Neuron (in vitro differentiated cells): ENCODE results near the gene RGS11.

Source experiments
- H2AFZ ChIP-seq: one replicate; pipeline ENCODE4 v1.6.1; 2013; ENCODE audit warnings: low read depth, mild to moderate bottlenecking, inconsistent platforms, low read length, moderate library complexity
- H3K27me3 ChIP-seq: one replicate; pipeline ENCODE4 v1.6.1; 2013; ENCODE audit warnings: low read length; ENCODE audit not compliant: insufficient read depth
- H3K36me3 ChIP-seq: one replicate; pipeline ENCODE4 v1.6.1; 2013; ENCODE audit warnings: low read length; ENCODE audit not compliant: insufficient read depth
- H3K4me1 ChIP-seq: one replicate; pipeline ENCODE4 v1.6.1; 2013; ENCODE audit warnings: low read length; ENCODE audit not compliant: insufficient read depth
- H3K4me3 ChIP-seq: 2 replicates; pipeline ENCODE4 v1.5.1; 2013; ENCODE audit warnings: mild to moderate bottlenecking, low read length, moderate library complexity
- H3K9me3 ChIP-seq: one replicate; pipeline ENCODE4 v1.6.1; 2013; ENCODE audit warnings: low read length

Gene RGS11

DNA sequence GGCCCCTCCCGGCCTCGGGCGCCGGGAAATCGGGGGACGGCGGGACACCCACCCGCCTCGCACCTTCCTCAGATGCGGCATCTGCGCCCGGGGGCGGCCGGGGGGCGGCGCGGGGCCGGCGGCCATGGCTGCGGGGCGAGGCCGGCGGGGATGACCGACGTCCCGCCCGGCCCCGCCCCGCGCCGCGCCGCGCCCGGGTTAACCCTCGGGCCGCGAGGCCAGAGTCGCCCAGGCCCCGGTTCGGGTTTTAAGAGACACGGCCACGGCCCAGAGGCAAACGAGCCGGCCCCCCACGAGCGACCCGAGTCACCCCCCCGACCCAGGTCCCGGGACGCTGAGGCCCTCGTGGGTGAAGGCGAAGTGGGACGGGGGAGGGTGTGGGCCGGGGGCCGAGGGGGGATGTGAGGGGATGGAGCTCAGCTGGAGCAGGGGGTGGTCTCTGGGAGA is at the start of gene RGS11:
TSS of gene RGS11 (minus strand) at position 159 of the 447 bp plus-strand sequence. CDS start at position 126, 33 bp downstream.
- no peaks in the 10 kb centered on the region for H3K36me3 ChIP-seq
- H2AFZ ChIP-seq, result no peak within 1 kb of the TSS
- peak within 1 kb of the TSS; percentile 37 for H3K4me3 ChIP-seq
- peaks cover 5% of the 10 kb centered on the region for H3K4me1 ChIP-seq
- no peaks in the 10 kb centered on the region for H3K9me3 ChIP-seq
- peaks cover 38% of the 10 kb centered on the region for H3K27me3 ChIP-seq

DNA sequence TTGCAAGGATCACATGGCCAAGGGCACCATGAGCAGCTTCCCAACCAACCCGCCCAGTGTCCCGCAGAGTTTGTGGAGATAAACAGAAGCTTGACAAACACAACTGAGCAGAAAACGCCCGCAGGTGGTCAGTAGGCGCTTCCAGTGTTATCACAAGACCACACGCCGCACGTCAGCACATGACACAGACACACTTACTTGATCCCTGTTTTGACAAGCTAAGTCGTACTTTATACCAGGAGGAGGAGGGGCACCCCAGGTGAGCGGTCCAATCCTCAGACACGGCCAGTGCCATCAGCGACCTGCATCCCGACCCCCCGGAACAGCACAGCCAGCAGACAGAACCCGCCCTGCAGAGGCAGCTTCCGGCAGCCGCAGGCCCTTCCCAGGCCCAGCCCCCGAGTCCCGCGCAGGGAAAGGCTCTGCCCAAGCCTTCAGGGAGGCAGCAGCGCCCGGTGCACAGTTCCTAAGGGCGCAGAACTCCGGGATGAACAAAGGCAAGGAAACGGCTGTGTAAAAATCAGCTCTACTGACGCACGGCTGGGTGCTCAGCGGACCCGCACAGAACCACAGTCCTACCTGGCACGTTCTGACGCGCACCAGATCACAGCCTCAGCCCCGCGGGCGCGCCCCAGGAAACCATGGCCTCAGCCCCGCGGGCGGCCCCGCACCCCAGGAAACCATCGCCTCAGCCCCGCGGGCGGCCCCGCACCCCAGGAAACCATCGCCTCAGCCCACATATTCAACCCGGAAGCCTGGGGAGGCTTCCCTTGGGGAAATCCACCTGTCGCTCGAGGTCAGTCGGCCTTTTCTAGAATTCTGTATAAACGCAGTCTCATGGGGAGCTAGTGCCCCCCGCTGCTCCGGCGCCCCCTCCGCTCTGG is 48.9 kb upstream of the RGS11 start:
- Histone ChIP-seq H3K9me3 (no peaks in the 10 kb centered on the region), H2AFZ (no peak overlapping the region), H3K36me3 (no peaks in the 10 kb centered on the region), H3K4me1 (peaks cover 8% of the 10 kb centered on the region), H3K27me3 (no peaks in the 10 kb centered on the region), H3K4me3 (no peak overlapping the region)

GRCh38 chr16:324201-324450 is 48.4 kb upstream of the RGS11 start:
- no peak overlapping the region for H3K4me3 ChIP-seq
- H3K27me3 ChIP-seq, result no peaks in the 10 kb centered on the region
- H3K36me3 ChIP-seq, result no peaks in the 10 kb centered on the region
- H3K9me3 ChIP-seq, result no peaks in the 10 kb centered on the region
- no peak overlapping the region for H2AFZ ChIP-seq
- H3K4me1 ChIP-seq, result peaks cover 8% of the 10 kb centered on the region

DNA sequence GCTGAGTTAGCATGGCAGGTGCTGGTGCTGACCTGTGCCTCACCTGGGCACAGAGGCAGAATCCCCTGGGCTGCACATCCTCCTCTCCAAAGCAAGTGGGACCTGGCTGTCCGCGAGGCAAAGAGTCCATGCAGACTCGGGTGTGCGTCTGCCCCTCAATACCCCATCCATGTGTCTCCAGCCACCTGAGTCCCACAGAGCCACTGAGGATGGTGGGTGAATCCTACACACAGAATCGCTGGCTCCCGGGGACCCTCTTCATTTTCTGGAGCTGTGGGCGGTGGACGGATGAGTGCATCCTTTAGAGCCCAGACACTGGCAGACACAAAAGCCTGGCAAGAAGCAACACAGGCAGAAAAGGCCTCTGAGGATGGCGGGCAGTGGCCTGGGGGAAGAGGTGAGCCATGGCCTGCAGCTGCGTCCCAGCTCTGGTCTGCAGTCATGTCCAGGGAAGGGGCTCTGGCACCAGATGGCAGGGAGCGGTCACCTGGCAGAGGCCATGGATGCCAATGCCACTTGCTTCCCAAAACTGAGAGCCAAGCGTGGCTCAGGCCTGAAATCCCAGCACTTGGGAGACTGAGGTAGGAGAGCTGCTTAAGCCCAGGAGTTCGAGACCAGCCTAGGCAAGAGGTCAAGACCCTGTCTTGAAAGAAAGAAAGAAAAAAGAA is 46.9 kb upstream of the RGS11 start:
- Histone ChIP-seq H2AFZ (no peak overlapping the region), H3K36me3 (peaks cover 5% of the 10 kb centered on the region), H3K4me3 (no peak overlapping the region), H3K9me3 (no peaks in the 10 kb centered on the region), H3K4me1 (peaks cover 5% of the 10 kb centered on the region), H3K27me3 (no peaks in the 10 kb centered on the region)

GRCh38 chr16:321532-321931 is 45.8 kb upstream of the RGS11 start:
- H3K4me1 ChIP-seq, result no peaks in the 10 kb centered on the region
- H3K36me3 ChIP-seq, result peaks cover 5% of the 10 kb centered on the region
- no peaks in the 10 kb centered on the region for H3K27me3 ChIP-seq
- no peaks in the 10 kb centered on the region for H3K9me3 ChIP-seq
- no peak overlapping the region for H2AFZ ChIP-seq
- H3K4me3 ChIP-seq, result no peak overlapping the region

DNA sequence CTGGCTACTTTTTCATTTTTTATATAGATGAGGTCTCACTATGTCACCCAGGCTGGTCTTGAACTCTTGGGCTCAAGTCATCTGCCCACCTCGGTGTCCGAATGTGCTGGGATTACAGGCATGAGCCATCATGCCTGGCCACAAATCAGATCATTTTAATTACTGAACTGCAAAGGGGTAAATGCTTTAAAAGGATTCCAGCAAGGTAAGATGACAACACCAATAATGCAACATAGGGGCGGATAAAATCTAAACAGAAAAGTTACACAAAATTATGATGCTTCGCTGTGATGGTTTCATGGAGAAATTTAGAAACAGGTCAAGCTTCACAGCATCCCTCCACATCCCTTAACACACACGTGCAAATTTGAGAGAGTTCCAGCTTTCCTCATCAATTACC is 44.5 kb upstream of the RGS11 start:
- H3K36me3 ChIP-seq, result peaks cover 5% of the 10 kb centered on the region
- no peaks in the 10 kb centered on the region for H3K4me1 ChIP-seq
- no peak overlapping the region for H2AFZ ChIP-seq
- H3K4me3 ChIP-seq, result no peak overlapping the region
- no peaks in the 10 kb centered on the region for H3K27me3 ChIP-seq
- H3K9me3 ChIP-seq, result no peaks in the 10 kb centered on the region

GRCh38 chr16:318628-319027 is 42.9 kb upstream of the RGS11 start:
- Histone ChIP-seq H3K4me1 (no peaks in the 10 kb centered on the region), H3K36me3 (peaks cover 12% of the 10 kb centered on the region), H2AFZ (no peak overlapping the region), H3K9me3 (no peaks in the 10 kb centered on the region), H3K27me3 (no peaks in the 10 kb centered on the region), H3K4me3 (no peak overlapping the region)

- peaks cover 22% of the 10 kb centered on the region for H3K36me3 ChIP-seq
- no peaks in the 10 kb centered on the region for H3K27me3 ChIP-seq
- no peaks in the 10 kb centered on the region for H3K9me3 ChIP-seq
- no peak overlapping the region for H3K4me3 ChIP-seq
- H2AFZ ChIP-seq, result no peak overlapping the region
- no peaks in the 10 kb centered on the region for H3K4me1 ChIP-seq
Measured at GRCh38 chr16:317583-317982, 41.8 kb upstream of the RGS11 start.

- H3K36me3 ChIP-seq, result peaks cover 29% of the 10 kb centered on the region
- no peaks in the 10 kb centered on the region for H3K4me1 ChIP-seq
- H2AFZ ChIP-seq, result no peak overlapping the region
- no peak overlapping the region for H3K4me3 ChIP-seq
- H3K9me3 ChIP-seq, result no peaks in the 10 kb centered on the region
- H3K27me3 ChIP-seq, result no peaks in the 10 kb centered on the region
Measured at GRCh38 chr16:316741-317464, 41.2 kb upstream of the RGS11 start.

DNA sequence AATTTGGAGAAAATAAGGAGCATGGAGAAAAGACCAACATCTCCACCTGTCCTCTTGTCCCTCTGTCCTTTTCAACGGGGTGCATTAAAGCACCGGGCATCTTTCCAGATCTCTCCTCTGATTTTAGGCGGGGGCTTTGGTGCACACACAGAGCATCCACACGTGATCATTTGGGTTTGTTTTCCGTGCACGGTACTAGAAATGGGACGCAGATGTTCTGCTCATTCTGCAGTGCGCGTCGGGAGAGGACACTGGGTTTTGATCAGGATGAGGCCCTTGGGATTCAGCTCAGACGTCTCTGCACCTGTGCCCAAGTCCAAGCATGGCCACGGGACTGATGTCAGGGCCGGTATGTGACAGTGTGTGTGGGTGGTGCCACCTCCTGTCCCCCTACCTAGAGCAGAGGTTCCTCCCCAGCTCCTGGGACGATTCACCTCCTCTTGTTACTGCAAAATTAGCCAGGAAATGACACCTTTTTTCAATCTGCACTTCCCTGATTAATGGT is 39.1 kb upstream of the RGS11 start:
- H3K36me3 ChIP-seq, result peaks cover 32% of the 10 kb centered on the region
- H2AFZ ChIP-seq, result no peak overlapping the region
- no peaks in the 10 kb centered on the region for H3K9me3 ChIP-seq
- no peak overlapping the region for H3K4me3 ChIP-seq
- no peaks in the 10 kb centered on the region for H3K4me1 ChIP-seq
- no peaks in the 10 kb centered on the region for H3K27me3 ChIP-seq

- no peak overlapping the region for H2AFZ ChIP-seq
- H3K9me3 ChIP-seq, result no peaks in the 10 kb centered on the region
- H3K4me3 ChIP-seq, result no peak overlapping the region
- no peaks in the 10 kb centered on the region for H3K4me1 ChIP-seq
- no peaks in the 10 kb centered on the region for H3K27me3 ChIP-seq
- H3K36me3 ChIP-seq, result peaks cover 36% of the 10 kb centered on the region
Measured at GRCh38 chr16:314351-314750, 38.6 kb upstream of the RGS11 start.

DNA sequence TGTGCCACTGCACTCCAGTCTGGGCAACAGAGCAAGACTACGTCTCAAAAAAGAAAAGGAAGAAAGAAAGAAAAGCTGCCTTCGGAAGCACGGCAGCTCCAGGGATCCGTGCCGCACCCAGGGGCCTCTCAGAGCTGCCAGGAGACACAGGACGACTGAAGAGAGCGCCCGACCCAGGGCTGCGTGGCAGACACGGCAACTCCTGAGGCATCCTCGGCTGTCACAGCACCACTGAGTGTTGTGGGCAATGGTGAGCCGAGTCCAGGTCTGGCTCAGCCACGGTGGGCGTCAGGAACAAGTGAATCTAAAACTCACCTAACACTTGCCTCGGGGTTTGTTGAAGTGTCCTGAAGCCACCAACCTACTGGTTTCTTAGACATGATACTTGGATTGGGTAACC is 36.0 kb upstream of the RGS11 start:
- Histone ChIP-seq H3K4me3 (no peak overlapping the region), H3K4me1 (no peaks in the 10 kb centered on the region), H2AFZ (no peak overlapping the region), H3K27me3 (no peaks in the 10 kb centered on the region), H3K9me3 (no peaks in the 10 kb centered on the region), H3K36me3 (peaks cover 49% of the 10 kb centered on the region)

DNA sequence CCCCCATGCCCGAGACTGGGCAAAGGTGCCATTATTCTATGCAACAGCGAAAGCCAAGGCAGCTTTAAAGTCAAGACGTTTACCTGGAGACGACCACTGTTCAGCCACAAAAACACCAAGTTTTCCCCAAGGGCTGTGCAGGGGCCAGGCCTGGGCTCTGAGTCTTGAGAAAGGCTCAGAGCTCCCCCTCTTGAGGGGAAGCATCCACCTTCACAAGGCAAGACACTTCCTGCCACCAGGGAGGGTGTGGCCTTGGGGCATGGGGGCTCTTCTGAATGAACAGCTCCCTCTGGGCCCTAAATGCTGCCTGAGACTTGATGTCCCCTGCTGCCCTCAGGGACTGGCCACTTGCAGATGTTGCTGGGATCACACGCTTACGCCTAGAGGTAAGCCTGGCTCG is 33.7 kb upstream of the RGS11 start:
- no peaks in the 10 kb centered on the region for H3K4me1 ChIP-seq
- H2AFZ ChIP-seq, result no peak overlapping the region
- no peak overlapping the region for H3K4me3 ChIP-seq
- H3K27me3 ChIP-seq, result no peaks in the 10 kb centered on the region
- H3K9me3 ChIP-seq, result no peaks in the 10 kb centered on the region
- peaks cover 55% of the 10 kb centered on the region for H3K36me3 ChIP-seq
